ENCODE results near the gene R3HCC1L. TPM values are rescaled to one million over a fixed set of nuclear protein-coding genes. Genes with fewer than 3 reads are reported as not detected.

The R3HCC1L gene
- total RNA-seq, 1 donor from 2014 or later, result 18.4 TPM

GRCh38 chr10:98231417-98231816 lies 97.0 kb downstream of the R3HCC1L start:
- no peak for DNase-seq (ENCODE audit: low read depth, low spot score)
- Mint-ChIP-seq H3K36me3 (ENCODE audit: low read depth) (peaks cover 30% of the 10 kb centered on the region), H3K9me3 (peaks cover 5% of the 10 kb centered on the region), H3K27me3 (ENCODE audit: low read depth) (no peaks in the 10 kb centered on the region), H3K4me3 (no peak overlapping the region), H3K27ac (ENCODE audit: unreplicated experiment) (no peak overlapping the region), H3K4me1 (no peaks in the 10 kb centered on the region)
- TF ChIP-seq, protein P1, sequence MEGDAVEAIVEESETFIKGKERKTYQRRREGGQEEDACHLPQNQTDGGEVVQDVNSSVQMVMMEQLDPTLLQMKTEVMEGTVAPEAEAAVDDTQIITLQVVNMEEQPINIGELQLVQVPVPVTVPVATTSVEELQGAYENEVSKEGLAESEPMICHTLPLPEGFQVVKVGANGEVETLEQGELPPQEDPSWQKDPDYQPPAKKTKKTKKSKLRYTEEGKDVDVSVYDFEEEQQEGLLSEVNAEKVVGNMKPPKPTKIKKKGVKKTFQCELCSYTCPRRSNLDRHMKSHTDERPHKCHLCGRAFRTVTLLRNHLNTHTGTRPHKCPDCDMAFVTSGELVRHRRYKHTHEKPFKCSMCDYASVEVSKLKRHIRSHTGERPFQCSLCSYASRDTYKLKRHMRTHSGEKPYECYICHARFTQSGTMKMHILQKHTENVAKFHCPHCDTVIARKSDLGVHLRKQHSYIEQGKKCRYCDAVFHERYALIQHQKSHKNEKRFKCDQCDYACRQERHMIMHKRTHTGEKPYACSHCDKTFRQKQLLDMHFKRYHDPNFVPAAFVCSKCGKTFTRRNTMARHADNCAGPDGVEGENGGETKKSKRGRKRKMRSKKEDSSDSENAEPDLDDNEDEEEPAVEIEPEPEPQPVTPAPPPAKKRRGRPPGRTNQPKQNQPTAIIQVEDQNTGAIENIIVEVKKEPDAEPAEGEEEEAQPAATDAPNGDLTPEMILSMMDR (conservative IDR thresholded peaks at IDR 0.05), result no peak

GRCh38 chr10:98235846-98236245 lies 101.4 kb downstream of the R3HCC1L start:
- DNase-seq (ENCODE audit: low read depth, low spot score), result no peak
- no peaks in the 10 kb centered on the region for H3K9me3 Mint-ChIP-seq
- H3K27ac Mint-ChIP-seq (ENCODE audit: unreplicated experiment), result peak overlapping the region; percentile 87
- no peaks in the 10 kb centered on the region for H3K27me3 Mint-ChIP-seq (ENCODE audit: low read depth)
- peaks cover 9% of the 10 kb centered on the region for H3K36me3 Mint-ChIP-seq (ENCODE audit: low read depth)
- H3K4me1 Mint-ChIP-seq, result no peaks in the 10 kb centered on the region
- TF ChIP-seq, protein P1 (conservative IDR thresholded peaks at IDR 0.05), result no peak
- H3K4me3 Mint-ChIP-seq, result no peak overlapping the region

DNA sequence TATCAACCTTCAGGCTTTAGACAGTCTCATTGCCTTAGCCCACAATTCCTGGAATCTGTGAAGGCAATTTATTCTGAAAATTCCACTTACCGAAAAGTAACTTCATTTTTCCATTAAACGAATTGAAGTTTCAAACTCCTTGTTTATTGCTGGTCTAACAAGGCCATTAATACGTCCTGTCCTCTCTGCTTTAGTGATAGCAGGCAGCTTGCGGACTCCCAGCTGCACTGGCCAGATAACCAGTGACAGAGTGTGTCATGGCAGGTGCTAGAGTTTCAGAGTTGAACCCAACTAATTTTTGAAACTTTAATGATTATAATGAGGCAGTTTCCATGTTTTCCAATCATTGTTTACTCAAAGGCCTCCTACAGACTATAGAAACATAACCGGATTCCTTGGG lies 102.4 kb downstream of the R3HCC1L start:
- peaks cover 7% of the 10 kb centered on the region for H3K36me3 Mint-ChIP-seq (ENCODE audit: low read depth)
- no peak overlapping the region for H3K27ac Mint-ChIP-seq (ENCODE audit: unreplicated experiment)
- TF ChIP-seq, protein P1 (conservative IDR thresholded peaks at IDR 0.05), result no peak
- H3K4me3 Mint-ChIP-seq, result no peak overlapping the region
- H3K27me3 Mint-ChIP-seq (ENCODE audit: low read depth), result no peaks in the 10 kb centered on the region
- no peaks in the 10 kb centered on the region for H3K9me3 Mint-ChIP-seq
- no peaks in the 10 kb centered on the region for H3K4me1 Mint-ChIP-seq
- no peak for DNase-seq (ENCODE audit: low read depth, low spot score)

- no peak for DNase-seq (ENCODE audit: low read depth, low spot score)
These were observed 103.9 kb downstream of the R3HCC1L start for GRCh38 chr10:98238391-98238790.

GRCh38 chr10:98240524-98240923 lies 106.1 kb downstream of the R3HCC1L start:
- Mint-ChIP-seq H3K4me1 (no peaks in the 10 kb centered on the region), H3K27me3 (ENCODE audit: low read depth) (no peaks in the 10 kb centered on the region), H3K27ac (ENCODE audit: unreplicated experiment) (no peak overlapping the region), H3K36me3 (ENCODE audit: low read depth) (peaks cover 3% of the 10 kb centered on the region), H3K9me3 (no peaks in the 10 kb centered on the region), H3K4me3 (no peak overlapping the region)
- TF ChIP-seq, protein P1 (conservative IDR thresholded peaks at IDR 0.05), result no peak
- no peak for DNase-seq (ENCODE audit: low read depth, low spot score)

More at GRCh38 chr10:98238391-98238790, 103.9 kb downstream of the R3HCC1L start:
- Mint-ChIP-seq H3K9me3 (no peaks in the 10 kb centered on the region), H3K27me3 (ENCODE audit: low read depth) (no peaks in the 10 kb centered on the region), H3K36me3 (ENCODE audit: low read depth) (peaks cover 2% of the 10 kb centered on the region), H3K4me1 (no peaks in the 10 kb centered on the region), H3K4me3 (no peak overlapping the region), H3K27ac (ENCODE audit: unreplicated experiment) (no peak overlapping the region)
- TF ChIP-seq, protein P1 (conservative IDR thresholded peaks at IDR 0.05), result no peak

GRCh38 chr10:98242823-98243222 lies 108.4 kb downstream of the R3HCC1L start:
- Mint-ChIP-seq H3K36me3 (ENCODE audit: low read depth) (peaks cover 3% of the 10 kb centered on the region), H3K27ac (ENCODE audit: unreplicated experiment) (no peak overlapping the region), H3K4me1 (peaks cover 20% of the 10 kb centered on the region), H3K9me3 (no peaks in the 10 kb centered on the region), H3K27me3 (ENCODE audit: low read depth) (no peaks in the 10 kb centered on the region), H3K4me3 (no peak overlapping the region)
- DNase-seq (ENCODE audit: low read depth, low spot score), result no peak
- TF ChIP-seq, protein P1 (conservative IDR thresholded peaks at IDR 0.05), result peak; percentile 66
